Measurements from ENCODE around the gene EIF4E3. TPM values are rescaled to one million over a fixed set of nuclear protein-coding genes. Genes with fewer than 3 reads are reported as not detected.

The EIF4E3 gene
- total RNA-seq, 4 donors from 2014 or later = 20.1 to 54.5 (median 27.5) TPM

- TF ChIP-seq CTCF (IDR thresholded peaks at IDR 0.05; ENCODE audit: low read depth) = no peak
Measured at GRCh38 chr3:71702131-71703024, 22.8 kb downstream of the EIF4E3 start.

GRCh38 chr3:71701251-71701762 is 23.9 kb downstream of the EIF4E3 start:
- no peak for TF ChIP-seq CTCF (IDR thresholded peaks at IDR 0.05; ENCODE audit: low read depth)

GRCh38 chr3:71695000-71695482 is 30.2 kb downstream of the EIF4E3 start:
- TF ChIP-seq CTCF (IDR thresholded peaks at IDR 0.05; ENCODE audit: low read depth) = no peak

- TF ChIP-seq CTCF (IDR thresholded peaks at IDR 0.05; ENCODE audit: low read depth) = no peak
Measured at GRCh38 chr3:71694358-71694999, 30.7 kb downstream of the EIF4E3 start.

- TF ChIP-seq CTCF (IDR thresholded peaks at IDR 0.05; ENCODE audit: low read depth) = no peak
Measured at GRCh38 chr3:71693641-71694040, 31.6 kb downstream of the EIF4E3 start.

GRCh38 chr3:71692139-71692538 is 33.1 kb downstream of the EIF4E3 start:
- no peak for TF ChIP-seq CTCF (IDR thresholded peaks at IDR 0.05; ENCODE audit: low read depth)

- TF ChIP-seq CTCF (IDR thresholded peaks at IDR 0.05; ENCODE audit: low read depth) = no peak
Measured at GRCh38 chr3:71690341-71690841, 34.8 kb downstream of the EIF4E3 start.
